ENCODE results near the gene WNT3A.
"Not testable (repeated sequence)": the region's sequence is repeated elsewhere in the genome, so short reads cannot be mapped to it uniquely, and the experiment has no call there.

The WNT3A gene

GRCh38 chr1:228006786-228007048 is at the start of gene WNT3A:
WNT3A (plus strand) TSS chr1:228006998; CDS start chr1:228007129, 131 bp downstream.
- no peak within 1 kb of the TSS for H3K4me3 ChIP-seq (ENCODE audit: low read length)
- no peak for TF ChIP-seq ZNF274 (IDR thresholded peaks at IDR 0.05; ENCODE audit: low read depth, low read length)

- TF ChIP-seq ZNF274 (IDR thresholded peaks at IDR 0.05; ENCODE audit: low read depth, low read length): no peak
- no peak overlapping the region for H3K4me3 ChIP-seq (ENCODE audit: low read length)
Observed at GRCh38 chr1:227958617-227959324, 48.0 kb upstream of the WNT3A start.

- no peak overlapping the region for H3K4me3 ChIP-seq (ENCODE audit: low read length)
- TF ChIP-seq ZNF274 (IDR thresholded peaks at IDR 0.05; ENCODE audit: low read depth, low read length): no peak
Observed at GRCh38 chr1:227959325-227959860, 47.4 kb upstream of the WNT3A start.

DNA sequence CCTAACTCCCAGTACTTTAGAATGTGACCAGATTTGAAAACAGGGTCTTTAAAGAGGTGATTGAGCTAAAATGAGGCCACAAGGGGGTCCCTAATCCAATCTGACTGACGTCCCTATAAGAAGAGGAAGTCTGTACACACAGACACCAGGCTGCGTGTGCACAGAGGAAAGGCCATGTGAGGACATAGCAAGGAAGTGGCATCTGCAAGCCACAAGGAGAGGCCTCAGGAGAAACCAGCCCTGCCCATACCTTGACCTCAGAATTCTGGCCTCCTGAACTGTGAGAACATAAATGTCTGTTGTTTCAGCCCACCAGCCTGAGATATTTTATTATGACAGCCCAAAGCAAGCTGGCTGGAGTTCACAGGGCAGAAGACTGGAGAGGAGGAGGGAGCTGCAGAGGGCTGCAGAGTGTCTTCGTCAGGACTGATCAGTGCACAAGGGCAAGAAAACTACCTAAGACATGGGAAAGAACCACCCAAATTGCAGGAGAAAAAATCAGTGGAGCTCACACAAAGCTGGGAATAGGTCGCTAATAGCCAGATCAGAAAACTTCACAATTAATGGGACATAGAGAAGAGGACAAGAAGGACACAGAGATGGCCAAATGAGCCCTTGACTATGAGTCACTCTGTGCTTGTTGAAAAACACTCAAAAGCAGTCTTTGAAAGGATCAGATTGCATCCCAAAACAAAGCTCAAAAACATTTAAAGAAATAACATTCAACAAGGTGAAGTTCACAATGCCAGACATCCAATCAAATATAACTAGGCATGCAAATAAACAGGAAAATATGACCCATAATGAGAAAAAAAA is 44.9 kb upstream of the WNT3A start:
- H3K4me3 ChIP-seq (ENCODE audit: low read length): no peak overlapping the region
- no peak for TF ChIP-seq ZNF274 (IDR thresholded peaks at IDR 0.05; ENCODE audit: low read depth, low read length)

DNA sequence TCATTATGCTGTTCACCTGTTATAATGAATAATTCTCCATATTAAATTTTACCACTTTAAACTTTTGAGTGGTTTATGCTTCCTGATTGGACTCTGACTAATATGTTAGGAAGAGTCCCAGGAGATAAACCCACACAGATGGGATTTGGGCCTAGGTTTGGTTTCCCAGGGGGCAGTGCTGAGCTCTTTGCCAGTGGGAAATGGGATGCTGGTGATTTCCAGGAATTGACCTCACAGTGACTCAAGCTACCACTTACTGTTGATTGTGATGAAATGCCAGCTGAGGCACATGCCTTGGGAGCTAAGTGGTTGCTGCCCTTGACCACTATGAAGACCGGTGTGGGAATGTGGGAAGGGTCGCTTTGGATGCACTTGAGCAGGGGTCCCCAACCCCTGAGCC is 40.1 kb upstream of the WNT3A start:
- not testable (repeated sequence) for H3K4me3 ChIP-seq (ENCODE audit: low read length)

DNA sequence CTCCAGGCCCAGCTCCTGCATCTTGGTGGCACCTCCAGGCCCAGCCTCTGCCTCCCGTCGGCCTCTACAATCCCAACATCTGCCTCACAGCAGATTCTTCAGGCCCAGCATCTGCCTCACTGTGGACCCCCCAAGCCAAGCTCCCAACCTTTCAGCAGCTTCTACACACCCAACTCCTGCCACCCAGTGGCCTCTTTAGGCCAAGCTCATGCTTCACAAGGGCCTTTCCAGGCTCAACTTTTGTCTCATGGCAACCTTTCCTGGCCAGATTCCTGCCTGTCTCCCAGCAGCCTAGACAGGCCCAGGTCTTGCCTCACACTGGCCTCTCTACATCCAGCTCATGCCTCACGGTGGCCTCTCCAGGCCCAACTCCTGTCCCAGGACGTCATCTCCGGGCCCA is 39.0 kb upstream of the WNT3A start:
- H3K4me3 ChIP-seq (ENCODE audit: low read length): not testable (repeated sequence)

DNA sequence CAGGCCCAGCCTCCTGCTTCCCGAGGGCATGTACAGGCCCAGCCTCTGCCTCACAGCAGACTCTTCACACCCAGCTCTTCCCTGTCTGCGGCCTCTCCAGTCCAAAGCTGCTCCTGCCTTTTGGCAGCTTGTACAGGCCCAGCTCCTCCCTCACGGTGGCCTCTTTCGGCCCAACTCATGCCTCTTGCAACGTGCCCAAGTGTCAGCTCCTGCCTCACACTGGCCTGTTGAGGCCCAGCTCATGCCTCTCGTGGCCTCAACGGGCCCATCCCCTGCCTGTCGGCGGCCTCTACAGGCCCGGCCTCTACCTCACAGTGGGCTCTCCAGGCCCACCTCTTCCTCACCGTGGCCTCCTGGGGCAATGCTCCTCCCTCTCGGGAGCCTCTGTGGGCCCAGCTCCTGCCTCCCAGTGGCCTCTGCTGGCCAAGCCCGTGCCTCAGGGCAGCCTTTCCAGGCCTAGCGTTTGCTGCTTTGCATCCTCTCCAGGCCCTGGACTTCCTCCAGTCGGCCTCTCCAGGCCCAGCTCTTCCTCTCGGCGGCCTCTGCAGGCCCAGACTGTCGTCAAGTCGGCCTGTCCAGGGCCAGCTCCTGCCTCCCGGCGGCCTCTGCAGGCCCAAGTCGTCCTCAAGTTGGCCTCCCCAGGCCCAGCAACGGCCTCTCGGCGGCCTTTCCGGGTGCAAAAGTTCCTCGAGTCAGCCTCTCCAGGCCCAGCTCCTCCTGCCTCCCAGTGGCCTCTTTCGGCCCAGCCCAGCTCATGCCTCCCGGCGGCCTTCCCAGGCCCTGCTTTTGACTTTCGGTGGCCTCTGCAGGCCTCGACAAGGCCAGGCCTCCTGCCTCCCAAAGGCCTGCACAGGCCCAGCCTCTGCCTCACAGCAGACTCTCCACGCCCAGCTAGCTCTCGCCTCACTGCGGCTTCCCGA is 36.5 kb upstream of the WNT3A start:
- not testable (repeated sequence) for H3K4me3 ChIP-seq (ENCODE audit: low read length)

DNA sequence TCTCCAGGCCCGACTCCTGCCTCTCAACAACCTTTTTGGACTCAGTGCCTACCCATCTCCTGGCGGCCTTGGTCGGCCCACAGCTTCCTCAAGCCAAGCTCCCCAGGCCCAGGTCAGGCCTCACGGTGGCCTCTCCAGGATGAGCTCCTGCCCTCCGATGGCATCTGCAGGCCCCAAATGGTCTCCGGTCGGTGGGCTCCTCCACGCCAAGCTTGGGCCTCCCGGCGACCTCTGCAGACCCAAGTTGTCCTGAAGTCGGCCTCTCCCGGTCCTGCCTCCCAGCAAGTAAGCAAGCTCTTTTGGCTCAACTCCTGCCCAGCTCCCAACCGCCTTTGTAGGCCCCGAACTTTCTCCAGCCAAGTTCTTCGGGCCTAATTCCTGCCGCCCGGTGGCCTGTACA is 35.6 kb upstream of the WNT3A start:
- H3K4me3 ChIP-seq (ENCODE audit: low read length): not testable (repeated sequence)

DNA sequence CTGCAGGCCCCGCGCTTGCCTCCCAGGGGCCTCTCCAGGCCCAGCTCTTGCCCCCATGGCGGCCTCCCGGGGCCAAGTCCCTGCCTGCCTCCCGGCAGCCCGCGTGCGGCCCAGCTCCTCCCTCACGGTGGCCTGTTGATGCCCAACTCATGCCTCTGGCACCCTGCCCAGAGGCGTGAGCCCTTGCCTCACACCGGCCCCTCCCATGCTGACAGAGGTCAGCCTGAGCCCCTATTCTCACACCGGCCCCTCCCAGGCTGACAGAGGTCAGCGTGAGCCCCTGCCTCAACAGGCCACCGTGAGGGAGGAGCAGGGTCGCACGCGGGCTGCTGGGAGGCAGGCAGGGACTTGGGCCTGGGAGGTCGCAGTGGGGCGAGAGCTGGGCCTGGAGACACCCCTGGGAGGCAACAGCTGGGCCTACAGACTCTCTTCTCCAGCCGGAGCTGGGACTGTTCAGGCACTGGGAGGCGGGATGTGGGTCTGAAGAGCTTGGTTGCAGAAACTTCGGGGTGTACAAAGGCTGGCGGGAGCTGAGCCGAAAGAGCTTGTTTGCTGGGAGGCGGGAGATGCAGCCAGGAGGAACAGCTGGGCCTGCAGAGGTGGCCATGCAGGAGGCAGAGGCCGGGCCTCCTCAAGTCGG is 35.0 kb upstream of the WNT3A start:
- H3K4me3 ChIP-seq (ENCODE audit: low read length): not testable (repeated sequence)

GRCh38 chr1:227972283-227972679 is 34.5 kb upstream of the WNT3A start:
- not testable (repeated sequence) for H3K4me3 ChIP-seq (ENCODE audit: low read length)

DNA sequence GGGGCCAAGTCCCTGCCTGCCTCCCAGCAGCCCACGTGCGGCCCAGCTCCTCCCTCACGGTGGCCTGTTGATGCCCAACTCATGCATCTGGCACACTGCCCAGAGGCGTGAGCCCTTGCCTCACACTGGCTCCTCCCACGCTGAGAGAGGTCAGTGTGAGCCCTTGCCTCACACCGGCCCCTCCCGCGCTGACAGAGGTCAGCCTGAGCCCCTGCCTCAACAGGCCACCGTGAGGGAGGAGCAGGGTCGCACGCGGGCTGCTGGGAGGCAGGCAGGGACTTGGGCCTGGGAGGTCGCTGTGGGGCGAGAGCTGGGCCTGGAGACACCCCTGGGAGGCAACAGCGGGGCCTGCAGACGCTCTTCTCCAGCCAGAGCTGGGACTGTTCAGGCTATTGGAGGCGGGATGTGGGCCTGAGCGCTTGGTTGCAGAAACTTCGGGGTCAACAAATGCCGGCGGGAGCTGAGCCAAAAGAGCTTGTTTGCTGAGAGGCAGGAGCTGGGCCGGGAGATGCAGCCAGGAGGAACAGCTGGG is 33.9 kb upstream of the WNT3A start:
- H3K4me3 ChIP-seq (ENCODE audit: low read length): not testable (repeated sequence)

- not testable (repeated sequence) for H3K4me3 ChIP-seq (ENCODE audit: low read length)
Observed at GRCh38 chr1:227973724-227974288, 33.0 kb upstream of the WNT3A start.

DNA sequence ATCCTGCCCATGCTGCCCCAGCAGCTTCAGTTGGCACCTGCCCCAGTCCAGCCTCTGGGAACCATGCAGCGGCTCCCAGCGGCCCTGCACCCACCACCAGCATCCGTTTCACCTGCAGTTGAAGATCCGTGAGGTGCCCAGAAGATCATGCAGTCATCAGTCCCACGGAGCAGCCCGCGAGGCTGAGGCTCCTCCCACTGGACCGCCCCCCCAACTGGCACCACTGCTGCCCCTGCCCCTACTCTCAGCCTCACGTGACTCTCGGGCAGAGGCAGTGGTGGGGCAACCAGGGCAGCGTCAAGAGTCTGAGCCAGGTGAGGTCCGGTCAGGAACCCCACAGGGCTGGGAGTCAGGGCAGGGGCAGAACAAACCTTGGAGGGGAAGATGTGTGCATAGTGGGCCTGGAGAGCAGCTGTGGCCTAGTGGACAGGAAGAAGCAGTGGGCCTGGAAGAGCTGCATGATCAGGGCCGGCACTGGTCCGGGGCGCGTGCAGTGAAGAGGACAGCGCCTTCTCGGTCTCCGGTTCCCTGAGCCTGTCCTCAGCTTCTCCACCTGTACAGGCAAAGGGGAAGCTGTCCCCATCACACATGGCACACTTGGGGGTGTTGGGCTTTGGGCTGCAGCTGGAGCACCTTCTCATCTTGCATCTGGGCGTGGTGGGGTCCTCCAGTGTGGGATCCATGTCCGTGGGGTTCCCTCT is 31.1 kb upstream of the WNT3A start:
- not testable (repeated sequence) for H3K4me3 ChIP-seq (ENCODE audit: low read length)

DNA sequence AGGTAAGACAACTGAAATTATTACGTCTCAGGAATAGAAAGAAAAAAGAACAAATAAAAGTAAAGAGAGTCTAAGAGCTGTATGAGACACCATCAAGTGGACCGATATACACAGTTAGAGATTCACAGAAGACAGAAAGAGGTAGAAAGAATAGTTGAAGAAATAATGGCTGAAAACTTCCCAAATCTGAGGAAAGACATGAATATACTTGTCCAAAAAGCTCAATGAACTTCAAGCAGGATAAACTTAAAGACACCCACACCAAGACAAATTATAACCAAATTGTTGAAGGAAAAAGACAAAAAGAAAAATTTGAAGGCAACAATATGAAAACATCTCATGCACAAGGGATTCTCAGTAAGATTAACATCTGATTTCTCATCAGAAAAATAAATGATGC is 19.6 kb upstream of the WNT3A start:
- H3K4me3 ChIP-seq (ENCODE audit: low read length): no peak overlapping the region
- TF ChIP-seq ZNF274 (IDR thresholded peaks at IDR 0.05; ENCODE audit: low read depth, low read length): no peak
